HG03280 (cell line): ENCODE data around the gene GCA.
A peak's percentile ranks its signal among the peaks of the same experiment; 100 is the strongest.

Experiments used
- ATAC-seq: cut with Tn5 transposase; IDR thresholded peaks from one replicate; pipeline ENCODE4 v1.9.1; 2021; ENCODE audit warnings: mild to moderate bottlenecking, moderate library complexity; ENCODE audit not compliant: unreplicated experiment

GCA gene

GRCh38 chr2:162343824-162344616 lies at the start of gene GCA:
Gene GCA (plus strand): TSS chr2:162344132. CDS start chr2:162344249, 117 bp downstream.
- peak; percentile 99 for ATAC-seq

- no peak for ATAC-seq
Observed at GRCh38 chr2:162295009-162295408, 48.9 kb upstream of the GCA start.

- ATAC-seq, result peak; percentile 72
Observed at GRCh38 chr2:162297925-162298552, 45.9 kb upstream of the GCA start.

- no peak for ATAC-seq
Observed at GRCh38 chr2:162298669-162299335, 45.1 kb upstream of the GCA start.

- no peak for ATAC-seq
Observed at GRCh38 chr2:162300266-162300665, 43.7 kb upstream of the GCA start.

GRCh38 chr2:162301151-162301804 lies 42.7 kb upstream of the GCA start:
- peak; percentile 77 for ATAC-seq

GRCh38 chr2:162301877-162302276 lies 42.1 kb upstream of the GCA start:
- no peak for ATAC-seq

- no peak for ATAC-seq
Observed at GRCh38 chr2:162305901-162306300, 38.0 kb upstream of the GCA start.

- no peak for ATAC-seq
Observed at GRCh38 chr2:162308747-162309503, 35.0 kb upstream of the GCA start.

GRCh38 chr2:162312853-162313252 lies 31.1 kb upstream of the GCA start:
- no peak for ATAC-seq

- no peak for ATAC-seq
Observed at GRCh38 chr2:162315938-162316337, 28.0 kb upstream of the GCA start.

GRCh38 chr2:162316590-162316989 lies 27.3 kb upstream of the GCA start:
- ATAC-seq, result no peak

GRCh38 chr2:162317058-162317742 lies 26.7 kb upstream of the GCA start:
- ATAC-seq, result no peak

- peak; percentile 10 for ATAC-seq
Observed at GRCh38 chr2:162317861-162318327, 26.0 kb upstream of the GCA start.

GRCh38 chr2:162318328-162319180 lies 25.4 kb upstream of the GCA start, which contains the start of gene IFIH1:
Gene IFIH1 (minus strand): TSS chr2:162318684. CDS start chr2:162318307, 377 bp downstream.
- ATAC-seq, result peak; percentile 77

- no peak for ATAC-seq
Observed at GRCh38 chr2:162320864-162321517, 22.9 kb upstream of the GCA start.

- no peak for ATAC-seq
Observed at GRCh38 chr2:162324953-162325352, 19.0 kb upstream of the GCA start.

GRCh38 chr2:162327134-162327769 lies 16.7 kb upstream of the GCA start:
- no peak for ATAC-seq
